HCT116 (cell line): ENCODE data around the gene STARD8. TPM values are rescaled to one million over a fixed set of nuclear protein-coding genes. Genes with fewer than 3 reads are reported as not detected.

Experiments
- ATAC-seq: fragments of 200-7000 bp; cut with Tn5 transposase; 2 replicates; pipeline ENCODE4 v1.9.1; 2020; ENCODE audit warnings: mild to moderate bottlenecking, moderate library complexity
- BruUV-seq: library from RNA; stranded (reverse); fragments of 400-500 nt; replicated peaks from 2 replicates; lab custom pipeline; 2021; lab: Mats Ljungman, UMichigan
- CTCF ChIA-PET: fragments of 300-600 bp; sonication (Branson Sonifier 250); formaldehyde crosslinking; loops from one replicate; lab custom pipeline; 2021; ENCODE audit warnings: antibody characterized with exemption; lab: Charles Lee
- POLR2A ChIA-PET: fragments of 300-600, 350-600 bp; sonication (Branson Sonifier 250); formaldehyde crosslinking; loops from one replicate; lab custom pipeline; 2021; ENCODE audit warnings: antibody characterized with exemption; lab: Charles Lee
- RAD21 ChIA-PET, 2 experiments: fragments of 300-600 bp; sonication (Branson Sonifier 250); formaldehyde crosslinking; loops; one replicate each; lab custom pipeline; 2023; ENCODE audit warnings: low total read pairs in 2 of 2; ENCODE audit not compliant: uncharacterized antibody in 2 of 2, unreplicated experiment in 2 of 2, low non-redundant PET in 1 of 2; lab: Charles Lee
- DNase-seq: peaks from one replicate; pipeline ENCODE4 v3.0.0-alpha.2; 2010; ENCODE audit warnings: low read depth, low spot score
- H2AFZ ChIP-seq: fragments of 200-600 bp; shearing (Covaris generic), sonication (generic); 2 replicates; pipeline ENCODE4 v1.6.1; 2017; ENCODE audit warnings: low read depth, mixed run types, mixed read lengths, antibody characterized with exemption, low read length; ENCODE audit not compliant: poor library complexity, severe bottlenecking
- H3K27ac ChIP-seq: 2 replicates; pipeline ENCODE4 v1.5.1; 2012; ENCODE audit warnings: low read depth, low read length
- H3K27me3 ChIP-seq: fragments of 200-600 bp; sonication (generic); 2 replicates; pipeline ENCODE4 v1.6.1; 2016; ENCODE audit warnings: mixed run types, low read length, mixed read lengths; ENCODE audit not compliant: insufficient read depth
- H3K36me3 ChIP-seq, 2 experiments: fragments of 200-500 bp in 1 of 2; fragments of 200-600 bp in 1 of 2; sonication (Bioruptor generic) in 1 of 2; sonication (generic) in 1 of 2; 2 replicates each; pipeline versions ENCODE4 v1.5.1 to v1.6.1; 2014 to 2016; ENCODE audit warnings: low read length in 2 of 2, inconsistent platforms in 1 of 2, mixed read lengths in 1 of 2, mixed run types in 1 of 2; ENCODE audit not compliant: insufficient read depth in 2 of 2, control insufficient read depth in 1 of 2
- H3K4me1 ChIP-seq, 2 experiments: fragments of 200-600 bp in 1 of 2; sonication (generic) in 1 of 2; 2 replicates each; pipeline versions ENCODE4 v1.5.1 to v1.6.1; 2012 to 2017; ENCODE audit warnings: low read length in 2 of 2, inconsistent platforms in 1 of 2, mild to moderate bottlenecking in 1 of 2, mixed read lengths in 1 of 2, mixed run types in 1 of 2, moderate library complexity in 1 of 2; ENCODE audit not compliant: insufficient read depth in 2 of 2, control insufficient read depth in 1 of 2
- H3K4me2 ChIP-seq: fragments of 200-600 bp; sonication (generic); 2 replicates; pipeline ENCODE4 v1.6.1; 2017; ENCODE audit warnings: mixed run types, low read length, mixed read lengths
- H3K4me3 ChIP-seq, 2 experiments: fragments of 200-600 bp in 1 of 2; sonication (generic) in 1 of 2; replicated peaks in 1 of 2; 2 replicates each; pipeline ENCODE4 v1.5.1; 2011 to 2016; ENCODE audit warnings: low read length in 2 of 2, control low read depth in 1 of 2, low read depth in 1 of 2, mild to moderate bottlenecking in 1 of 2, mixed read lengths in 1 of 2, mixed run types in 1 of 2
- H3K79me2 ChIP-seq: fragments of 200-600 bp; sonication (generic); 2 replicates; pipeline ENCODE4 v1.6.1; 2017; ENCODE audit warnings: mild to moderate bottlenecking, mixed run types, low read length, moderate library complexity, mixed read lengths; ENCODE audit not compliant: insufficient read depth
- H3K9ac ChIP-seq: fragments of 200-600 bp; sonication (generic); 2 replicates; pipeline ENCODE4 v1.6.1; 2016; ENCODE audit warnings: low read length, mixed read lengths
- H3K9me2 ChIP-seq: fragments of 200-600 bp; sonication (generic), shearing (Covaris generic); 2 replicates; pipeline ENCODE4 v1.6.1; 2017; ENCODE audit warnings: mixed run types, mild to moderate bottlenecking, moderate library complexity; ENCODE audit not compliant: insufficient read depth
- H3K9me3 ChIP-seq, 2 experiments: fragments of 200-500 bp in 1 of 2; fragments of 200-600 bp in 1 of 2; sonication (Bioruptor generic) in 1 of 2; sonication (generic) in 1 of 2; 2 replicates each; pipeline ENCODE4 v1.6.1; 2014 to 2017; ENCODE audit warnings: low read length in 2 of 2, mixed read lengths in 2 of 2, inconsistent platforms in 1 of 2, low read depth in 1 of 2, mild to moderate bottlenecking in 1 of 2, mixed run types in 1 of 2, moderate library complexity in 1 of 2; ENCODE audit not compliant: control insufficient read depth in 1 of 2, insufficient read depth in 1 of 2
- H4K20me1 ChIP-seq: fragments of 200-600 bp; sonication (generic), shearing (Covaris generic); 2 replicates; pipeline ENCODE4 v1.6.1; 2017; ENCODE audit warnings: mixed run types, mild to moderate bottlenecking, moderate library complexity; ENCODE audit not compliant: insufficient read depth
- CEBPB ChIP-seq: IDR thresholded peaks from 2 replicates; pipeline ENCODE4 v1.6.1; 2012; ENCODE audit warnings: low read depth
- EGR1 ChIP-seq: IDR thresholded peaks from 2 replicates; pipeline ENCODE4 v1.6.1; 2012; ENCODE audit warnings: low read depth
- EZH2 ChIP-seq: fragments of 200-600 bp; sonication (generic); IDR thresholded peaks from 2 replicates; pipeline ENCODE4 v1.6.1; 2017; ENCODE audit warnings: antibody characterized with exemption, mixed run types
- JUND ChIP-seq: IDR thresholded peaks from 2 replicates; pipeline ENCODE4 v1.6.1; 2012
- POLR2A ChIP-seq: IDR thresholded peaks from 2 replicates; pipeline ENCODE4 v1.7.0; 2011; ENCODE audit warnings: borderline replicate concordance; ENCODE audit not compliant: insufficient read depth, insufficient read length; ENCODE audit errors: extremely low read depth
- SRF ChIP-seq: IDR thresholded peaks from 2 replicates; pipeline ENCODE4 v1.6.1; 2012; ENCODE audit warnings: low read depth
- TCF7L2 ChIP-seq: IDR thresholded peaks from 2 replicates; pipeline ENCODE4 v1.7.0; 2011; ENCODE audit warnings: borderline replicate concordance, inconsistent platforms; ENCODE audit not compliant: insufficient read depth, insufficient read length; ENCODE audit errors: extremely low read depth
- YY1 ChIP-seq: IDR thresholded peaks from 2 replicates; pipeline ENCODE4 v1.6.1; 2011; ENCODE audit warnings: low read length, low read depth, moderate library complexity, mild to moderate bottlenecking; ENCODE audit not compliant: insufficient replicate concordance; ENCODE audit errors: extremely low read depth
- ZNF274 ChIP-seq: fragments of 200-500 bp; sonication (Bioruptor generic); IDR thresholded peaks from 2 replicates; pipeline ENCODE4 v1.6.1; 2014; ENCODE audit warnings: mild to moderate bottlenecking, low read depth, low read length, inconsistent platforms
- intact Hi-C: fragments of 100-400 bp; cut with micrococcal nuclease; formaldehyde crosslinking; loops from 2 replicates; pipeline ENCODE4 v1.10.0; 2022
- total RNA-seq: library from RNA; stranded (reverse); gene quantifications from one replicate; pipeline ENCODE4 v1.2.1, GENCODE V29; 2021; ENCODE audit not compliant: unreplicated experiment
- TF ChIP-seq, protein P1 (sequence below), 3 experiments: fragments of 200-600 bp in 1 of 3; sonication (generic) in 1 of 3; IDR thresholded peaks in 2 of 3; conservative IDR thresholded peaks in 1 of 3; 2 replicates each; pipeline ENCODE4 v1.5.1; 2012 to 2017; ENCODE audit warnings: low read depth in 2 of 3, low read length in 2 of 3, antibody characterized with exemption in 1 of 3, borderline replicate concordance in 1 of 3, control low read depth in 1 of 3, mild to moderate bottlenecking in 1 of 3, mixed read lengths in 1 of 3, mixed run types in 1 of 3, moderate library complexity in 1 of 3; ENCODE audit not compliant: insufficient read depth in 1 of 3
- TF ChIP-seq, protein P2 (sequence below): IDR thresholded peaks from 2 replicates; pipeline ENCODE4 v1.6.1; 2012
- TF ChIP-seq, protein P3 (sequence below): IDR thresholded peaks from 2 replicates; pipeline ENCODE4 v1.6.1; 2012
- TF ChIP-seq, protein P4 (sequence below): IDR thresholded peaks from 2 replicates; pipeline ENCODE4 v1.6.1; 2011; ENCODE audit warnings: mild to moderate bottlenecking, low read length, moderate library complexity; ENCODE audit not compliant: insufficient replicate concordance; ENCODE audit errors: extremely low read depth

Gene STARD8
- total RNA-seq, 1 experiment from 2014 or later: 5.4 TPM

DNA sequence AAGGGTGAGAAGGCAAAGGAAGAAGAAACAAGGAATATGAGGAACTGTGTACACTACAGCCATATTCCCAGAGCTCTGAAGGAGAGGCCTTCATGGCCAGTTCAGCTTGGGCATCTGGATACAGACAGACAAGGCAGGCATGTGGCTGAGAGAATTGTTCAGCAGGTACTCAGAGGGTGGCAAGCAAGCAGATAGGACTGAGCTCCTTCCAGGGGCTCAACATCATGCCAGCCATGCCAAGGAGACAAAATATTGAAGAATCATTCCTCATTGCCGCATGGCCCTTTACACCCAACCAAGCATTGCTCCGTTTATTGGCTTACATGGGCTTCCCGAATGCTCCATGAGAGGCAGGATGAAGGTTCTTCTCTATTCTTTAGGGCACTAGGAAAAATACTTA lies 102.8 kb downstream of the STARD8 start:
- H3K9me3 ChIP-seq: no peaks in the 10 kb centered on the region
- no TSS peak for BruUV-seq
- H3K36me3 ChIP-seq: no peaks in the 10 kb centered on the region
- ChIA-PET CTCF (no interaction called here), RAD21 (no interaction called here), POLR2A (no interaction called here)
- TF ChIP-seq, protein P1, sequence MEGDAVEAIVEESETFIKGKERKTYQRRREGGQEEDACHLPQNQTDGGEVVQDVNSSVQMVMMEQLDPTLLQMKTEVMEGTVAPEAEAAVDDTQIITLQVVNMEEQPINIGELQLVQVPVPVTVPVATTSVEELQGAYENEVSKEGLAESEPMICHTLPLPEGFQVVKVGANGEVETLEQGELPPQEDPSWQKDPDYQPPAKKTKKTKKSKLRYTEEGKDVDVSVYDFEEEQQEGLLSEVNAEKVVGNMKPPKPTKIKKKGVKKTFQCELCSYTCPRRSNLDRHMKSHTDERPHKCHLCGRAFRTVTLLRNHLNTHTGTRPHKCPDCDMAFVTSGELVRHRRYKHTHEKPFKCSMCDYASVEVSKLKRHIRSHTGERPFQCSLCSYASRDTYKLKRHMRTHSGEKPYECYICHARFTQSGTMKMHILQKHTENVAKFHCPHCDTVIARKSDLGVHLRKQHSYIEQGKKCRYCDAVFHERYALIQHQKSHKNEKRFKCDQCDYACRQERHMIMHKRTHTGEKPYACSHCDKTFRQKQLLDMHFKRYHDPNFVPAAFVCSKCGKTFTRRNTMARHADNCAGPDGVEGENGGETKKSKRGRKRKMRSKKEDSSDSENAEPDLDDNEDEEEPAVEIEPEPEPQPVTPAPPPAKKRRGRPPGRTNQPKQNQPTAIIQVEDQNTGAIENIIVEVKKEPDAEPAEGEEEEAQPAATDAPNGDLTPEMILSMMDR (IDR thresholded peaks at IDR 0.05 in 2 of 3, conservative IDR thresholded peaks at IDR 0.05 in 1 of 3; ENCODE audit: borderline replicate concordance in 1 of 3, insufficient read depth in 1 of 3, low read depth in 2 of 3, low read length in 2 of 3): no peak
- no peak for TF ChIP-seq JUND
- no peak for TF ChIP-seq EZH2
- TF ChIP-seq YY1: no peak
- TF ChIP-seq, protein P2, sequence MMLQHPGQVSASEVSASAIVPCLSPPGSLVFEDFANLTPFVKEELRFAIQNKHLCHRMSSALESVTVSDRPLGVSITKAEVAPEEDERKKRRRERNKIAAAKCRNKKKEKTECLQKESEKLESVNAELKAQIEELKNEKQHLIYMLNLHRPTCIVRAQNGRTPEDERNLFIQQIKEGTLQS: no peak
- TF ChIP-seq ZNF274: no peak
- TF ChIP-seq CEBPB: no peak
- no peak for TF ChIP-seq TCF7L2
- TF ChIP-seq, protein P3, sequence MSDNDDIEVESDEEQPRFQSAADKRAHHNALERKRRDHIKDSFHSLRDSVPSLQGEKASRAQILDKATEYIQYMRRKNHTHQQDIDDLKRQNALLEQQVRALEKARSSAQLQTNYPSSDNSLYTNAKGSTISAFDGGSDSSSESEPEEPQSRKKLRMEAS: no peak
- TF ChIP-seq, protein P4, sequence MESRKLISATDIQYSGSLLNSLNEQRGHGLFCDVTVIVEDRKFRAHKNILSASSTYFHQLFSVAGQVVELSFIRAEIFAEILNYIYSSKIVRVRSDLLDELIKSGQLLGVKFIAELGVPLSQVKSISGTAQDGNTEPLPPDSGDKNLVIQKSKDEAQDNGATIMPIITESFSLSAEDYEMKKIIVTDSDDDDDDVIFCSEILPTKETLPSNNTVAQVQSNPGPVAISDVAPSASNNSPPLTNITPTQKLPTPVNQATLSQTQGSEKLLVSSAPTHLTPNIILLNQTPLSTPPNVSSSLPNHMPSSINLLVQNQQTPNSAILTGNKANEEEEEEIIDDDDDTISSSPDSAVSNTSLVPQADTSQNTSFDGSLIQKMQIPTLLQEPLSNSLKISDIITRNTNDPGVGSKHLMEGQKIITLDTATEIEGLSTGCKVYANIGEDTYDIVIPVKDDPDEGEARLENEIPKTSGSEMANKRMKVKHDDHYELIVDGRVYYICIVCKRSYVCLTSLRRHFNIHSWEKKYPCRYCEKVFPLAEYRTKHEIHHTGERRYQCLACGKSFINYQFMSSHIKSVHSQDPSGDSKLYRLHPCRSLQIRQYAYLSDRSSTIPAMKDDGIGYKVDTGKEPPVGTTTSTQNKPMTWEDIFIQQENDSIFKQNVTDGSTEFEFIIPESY: no peak
- no peak for TF ChIP-seq EGR1
- TF ChIP-seq POLR2A: no peak
- TF ChIP-seq SRF: no peak
- H3K4me1 ChIP-seq: no peaks in the 10 kb centered on the region
- intact Hi-C loops: no loop called here
- no peaks in the 10 kb centered on the region for H3K9me2 ChIP-seq
- no peaks in the 10 kb centered on the region for H4K20me1 ChIP-seq
- H2AFZ ChIP-seq: no peak overlapping the region
- no peak overlapping the region for H3K4me2 ChIP-seq
- no peaks in the 10 kb centered on the region for H3K79me2 ChIP-seq
- no peak overlapping the region for H3K9ac ChIP-seq
- DNase-seq (no peak), ATAC-seq (no peak)
- no peak overlapping the region for H3K4me3 ChIP-seq
- no peaks in the 10 kb centered on the region for H3K27me3 ChIP-seq
- H3K27ac ChIP-seq: no peak overlapping the region
